Brain microvascular endothelial cell (primary cell): ENCODE measurements around the gene SNTA1.

Experiments used
- DNase-seq: peaks from one replicate; pipeline ENCODE4 v3.0.0-alpha.2; 2020
- H3K27ac ChIP-seq: fragments of 250-450 bp; sonication (Bioruptor Pico); 2 replicates; pipeline ENCODE4 v1.5.1; 2020; ENCODE audit warnings: mild to moderate bottlenecking, moderate library complexity
- H3K27me3 ChIP-seq: fragments of 250-450 bp; sonication (Bioruptor Pico); replicated peaks from 2 replicates; pipeline ENCODE4 v1.5.1; 2020; ENCODE audit warnings: mild to moderate bottlenecking
- H3K36me3 ChIP-seq: fragments of 250-450 bp; sonication (Bioruptor Pico); replicated peaks from 2 replicates; pipeline ENCODE4 v1.5.1; 2020; ENCODE audit warnings: mild to moderate bottlenecking
- H3K4me3 ChIP-seq: 2 replicates; pipeline ENCODE4 v1.5.1; 2011; ENCODE audit warnings: low read depth, mild to moderate bottlenecking, control low read depth, low read length, moderate library complexity
- CTCF ChIP-seq: IDR thresholded peaks from 2 replicates; pipeline ENCODE4 v1.5.1; 2011; ENCODE audit warnings: low read depth, mild to moderate bottlenecking, moderate library complexity, low read length, control low read depth, inconsistent platforms; ENCODE audit errors: missing control alignments
- in situ Hi-C: cut with HindIII; loops from 2 replicates; pipeline ENCODE4 v1.10.0; 2017; ENCODE audit warnings: low sequenced_read_pairs, low pct_ligation_motif_present

Gene SNTA1

DNA sequence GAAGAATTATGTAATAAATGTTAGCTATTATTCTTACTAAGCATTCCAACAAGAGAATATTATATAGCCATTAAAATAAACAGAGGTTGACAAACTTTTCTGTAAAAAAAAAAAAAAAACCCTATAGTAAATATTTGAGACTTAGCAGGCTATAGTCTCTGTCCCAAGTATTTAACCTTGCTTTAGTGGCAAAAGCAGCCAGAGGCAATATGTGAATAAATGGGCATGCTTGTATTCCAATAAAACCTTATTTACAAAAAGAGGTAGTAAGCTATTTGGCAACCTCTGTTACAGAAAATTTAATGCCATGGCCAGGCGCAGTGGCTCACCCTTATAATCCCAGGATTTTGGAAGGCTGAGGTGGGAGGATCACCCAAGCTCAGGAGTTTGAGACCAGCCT, 56.9 kb downstream of the SNTA1 start:
- DNase-seq = no peak
- Histone ChIP-seq H3K36me3 (peaks cover 15% of the 10 kb centered on the region), H3K27me3 (no peaks in the 10 kb centered on the region), H3K4me3 (no peak overlapping the region), H3K27ac (no peak overlapping the region)
- in situ Hi-C loops = no loop called here
- no peak for TF ChIP-seq CTCF

DNA sequence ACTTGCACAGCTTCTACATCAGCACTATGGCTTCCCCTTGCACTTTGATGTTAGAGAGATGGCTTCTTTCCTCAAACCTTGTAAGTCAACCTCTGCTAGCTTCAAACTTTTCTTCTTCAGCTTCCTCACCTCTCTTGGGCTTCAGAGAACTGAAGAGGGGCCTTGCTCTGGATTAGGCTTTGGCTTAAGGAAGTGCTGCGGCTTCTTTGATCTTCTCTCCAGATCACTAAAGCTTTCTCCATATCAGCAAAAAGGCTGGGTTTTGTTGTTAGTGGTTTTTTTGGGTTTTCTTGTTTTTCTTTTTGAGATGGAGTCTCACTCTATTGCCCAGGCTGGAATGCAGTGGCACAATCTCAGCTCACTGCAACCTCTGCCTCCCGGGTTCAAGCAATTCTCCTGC, 66.2 kb downstream of the SNTA1 start:
- H3K36me3 ChIP-seq = peaks cover 7% of the 10 kb centered on the region

DNA sequence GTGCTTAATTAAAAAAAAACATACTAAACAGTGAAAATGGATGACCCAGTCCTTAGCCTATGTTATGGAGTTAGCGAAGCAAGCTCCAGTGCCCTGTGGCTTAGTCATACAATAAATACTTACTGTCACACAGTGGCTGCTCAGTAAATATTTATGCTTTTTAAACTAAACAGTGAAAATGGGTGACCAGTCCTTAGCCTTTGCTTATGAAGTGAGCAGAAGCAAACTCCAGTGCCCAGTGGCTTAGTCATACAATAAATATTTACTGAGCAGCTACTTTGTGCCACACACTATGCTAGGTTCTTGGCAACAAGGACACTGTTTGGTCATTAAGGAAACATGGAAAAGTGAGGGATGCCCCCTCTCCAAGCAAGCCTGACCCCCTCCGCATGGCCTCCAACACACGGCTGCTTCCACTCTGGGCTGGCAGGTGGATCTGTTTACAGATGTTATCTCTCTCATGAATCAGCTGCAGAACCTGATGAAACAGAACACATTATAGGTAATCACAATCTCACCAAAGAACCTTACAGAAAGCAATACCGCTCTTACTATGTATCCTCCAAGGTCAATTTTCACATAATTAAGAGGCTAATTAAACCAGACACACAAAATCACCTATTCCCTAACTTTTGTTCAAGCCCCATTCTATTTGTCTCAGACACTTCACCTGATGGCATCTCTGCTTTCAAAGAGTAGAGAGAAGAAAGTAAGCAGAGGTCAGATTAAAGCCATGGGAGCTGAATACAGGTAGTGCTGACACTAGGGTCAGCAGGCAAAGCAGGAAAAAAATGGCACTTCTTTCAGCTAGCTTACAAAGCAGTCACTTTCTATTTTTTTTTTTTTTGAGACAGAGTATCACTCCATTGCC, 69.6 kb downstream of the SNTA1 start:
- H3K27ac ChIP-seq = no peak overlapping the region
- no peaks in the 10 kb centered on the region for H3K27me3 ChIP-seq
- H3K4me3 ChIP-seq = no peak overlapping the region
- peak; percentile 28 for DNase-seq
- TF ChIP-seq CTCF = no peak
- H3K36me3 ChIP-seq = peaks cover 20% of the 10 kb centered on the region
- in situ Hi-C loops = no loop called here

More for the DNA sequence above, 66.2 kb downstream of the SNTA1 start:
- H3K4me3 ChIP-seq = no peak overlapping the region
- no peak overlapping the region for H3K27ac ChIP-seq
- no peaks in the 10 kb centered on the region for H3K27me3 ChIP-seq
- no peak for TF ChIP-seq CTCF
- no peak for DNase-seq
- in situ Hi-C loops = no loop called here

- no peak for TF ChIP-seq CTCF
- H3K4me3 ChIP-seq = no peak overlapping the region
- DNase-seq = no peak
- no peak overlapping the region for H3K27ac ChIP-seq
- in situ Hi-C loops = no loop called here
- peaks cover 21% of the 10 kb centered on the region for H3K36me3 ChIP-seq
- H3K27me3 ChIP-seq = no peaks in the 10 kb centered on the region
These were observed 70.5 kb downstream of the SNTA1 start for GRCh38 chr20:33372993-33373441.

DNA sequence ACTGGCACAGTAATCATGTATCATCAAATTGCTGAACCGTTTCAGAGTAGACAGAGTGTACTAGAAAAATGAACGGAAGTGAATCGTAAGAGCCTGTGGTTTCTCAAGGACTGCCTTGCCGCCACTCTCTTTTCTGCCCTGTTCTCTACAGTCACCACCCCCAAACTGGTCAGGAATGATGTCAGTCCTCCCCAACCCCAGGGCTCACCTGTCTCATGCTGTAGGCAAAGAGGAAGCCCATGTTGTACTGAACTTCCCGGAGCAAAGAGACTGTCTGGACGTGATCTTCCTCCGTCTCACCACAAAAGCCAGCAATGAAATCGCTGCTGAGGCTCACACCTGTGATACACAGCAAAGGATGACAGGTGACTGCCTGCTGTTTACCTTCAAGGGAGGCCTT, 73.3 kb downstream of the SNTA1 start:
- Histone ChIP-seq H3K27ac (no peak overlapping the region), H3K4me3 (no peak overlapping the region), H3K36me3 (peaks cover 32% of the 10 kb centered on the region), H3K27me3 (no peaks in the 10 kb centered on the region)
- no peak for DNase-seq
- no peak for TF ChIP-seq CTCF
- in situ Hi-C loops = no loop called here

DNA sequence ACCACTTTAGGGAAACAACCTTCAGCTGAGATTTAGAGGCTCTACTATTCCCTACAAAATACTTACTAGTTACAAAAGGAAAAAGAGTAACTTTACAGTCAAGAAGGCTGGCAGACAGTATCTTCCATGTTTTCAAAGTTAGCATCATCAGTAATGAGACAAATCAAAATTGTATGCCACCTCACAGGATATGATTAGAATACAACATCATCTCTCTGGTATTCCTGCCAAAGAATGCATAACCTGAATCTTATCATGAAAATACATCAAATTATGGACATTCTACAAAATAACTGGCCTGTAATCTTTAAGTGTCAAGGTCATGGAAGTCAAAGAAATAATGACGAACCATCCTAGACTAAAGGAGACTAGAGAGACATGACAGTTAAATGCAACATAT, 80.7 kb downstream of the SNTA1 start:
- H3K27ac ChIP-seq = no peak overlapping the region
- H3K27me3 ChIP-seq = no peaks in the 10 kb centered on the region
- in situ Hi-C loops = no loop called here
- no peak for DNase-seq
- TF ChIP-seq CTCF = no peak
- H3K36me3 ChIP-seq = peaks cover 26% of the 10 kb centered on the region
- H3K4me3 ChIP-seq = no peak overlapping the region
